ENCODE measurements around the gene COL24A1.

COL24A1 gene

DNA sequence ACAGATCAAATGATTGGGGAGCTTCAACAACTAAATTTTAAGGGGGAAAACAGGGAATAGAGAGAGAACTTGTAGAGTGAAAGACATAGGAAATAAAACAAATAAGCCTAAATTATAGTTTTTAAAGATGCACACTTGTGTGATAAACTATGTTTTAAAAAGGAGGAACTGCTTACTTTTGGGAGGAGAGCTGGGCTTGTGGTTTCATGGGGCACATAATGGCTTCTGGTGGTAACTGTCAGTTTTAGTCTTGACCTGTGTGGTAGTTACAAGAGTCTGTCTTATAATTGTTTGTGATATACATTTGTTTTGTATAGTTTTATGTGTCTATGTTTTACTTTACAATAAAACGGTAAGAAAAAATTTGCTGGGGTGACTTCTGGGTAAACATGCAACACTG lies 165.3 kb downstream of the COL24A1 start:
- Histone ChIP-seq H3K4ac (ENCODE audit: low read length) (no peak overlapping the region), H2BK5ac (ENCODE audit: low read length) (no peak overlapping the region), H3K14ac (ENCODE audit: low read length) (no peak overlapping the region), H3K18ac (ENCODE audit: low read length) (no peak overlapping the region), H3K4me1 (ENCODE audit: control insufficient read depth in 2 of 2, insufficient read depth in 1 of 2, low read depth in 1 of 2, low read length in 2 of 2) (no peaks in the 10 kb centered on the region), H2AFZ (ENCODE audit: low read length) (no peak overlapping the region), H3K27me3 (ENCODE audit: control insufficient read depth in 3 of 3, insufficient read depth in 3 of 3, low read depth in 1 of 3, low read length in 3 of 3) (no peaks in the 10 kb centered on the region), H3K27ac (replicated peaks; ENCODE audit: low read length) (no peak overlapping the region), H3K9ac (ENCODE audit: low read depth, low read length, poor library complexity) (no peak overlapping the region), H3K4me3 (ENCODE audit: low read length in 2 of 2) (no peak overlapping the region), H3K36me3 (replicated peaks in 1 of 2; ENCODE audit: control insufficient read depth in 2 of 2, insufficient read depth in 2 of 2, low read length in 2 of 2) (no peaks in the 10 kb centered on the region), H3K9me3 (replicated peaks in 1 of 2; ENCODE audit: control insufficient read depth in 2 of 2, insufficient read depth in 1 of 2, low read depth in 1 of 2, low read length in 2 of 2) (no peaks in the 10 kb centered on the region), H2BK15ac (ENCODE audit: low read length) (no peak overlapping the region), H2BK12ac (ENCODE audit: low read length) (no peak overlapping the region), H2AK5ac (ENCODE audit: low read depth, low read length) (no peak overlapping the region), H4K91ac (ENCODE audit: low read depth, low read length, poor library complexity) (no peak overlapping the region), H3K79me1 (ENCODE audit: low read depth, low read length) (no peaks in the 10 kb centered on the region), H3K23ac (ENCODE audit: low read depth, low read length, poor library complexity) (no peak overlapping the region), H4K8ac (ENCODE audit: low read depth, low read length) (no peak overlapping the region), H2BK120ac (ENCODE audit: low read depth, low read length) (no peak overlapping the region), H3K4me2 (ENCODE audit: insufficient read depth, low read length, poor library complexity, severe bottlenecking) (no peak overlapping the region)
- no CpG with 5 or more reads among the region's 1 CpG for WGBS, 2 donors (ENCODE audit: extremely low coverage in 2 of 2, insufficient read length in 2 of 2, insufficient replicate concordance in 1 of 2)
- DNase-seq (ENCODE audit: low spot score), result no peak

DNA sequence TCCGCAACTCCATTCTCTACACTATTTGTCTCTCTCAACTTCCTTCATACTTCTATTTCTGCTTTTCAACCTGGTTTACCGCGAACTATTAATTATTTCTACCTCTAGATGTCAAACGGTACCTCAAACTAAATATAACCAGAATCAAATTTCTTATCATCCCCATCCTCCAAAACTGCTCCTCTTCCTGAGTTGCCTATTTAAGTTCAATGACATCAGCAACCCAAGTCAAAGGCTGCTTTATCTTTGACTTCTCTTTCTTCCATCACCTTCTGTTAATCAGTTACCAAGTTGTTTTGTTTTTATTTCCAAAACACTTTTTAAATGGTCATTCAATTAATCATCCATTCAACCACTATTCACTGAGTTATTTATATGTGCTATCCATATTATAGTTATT lies 171.9 kb downstream of the COL24A1 start:
- Histone ChIP-seq H3K23ac (ENCODE audit: low read depth, low read length, poor library complexity) (no peak overlapping the region), H2BK15ac (ENCODE audit: low read length) (no peak overlapping the region), H3K4me1 (ENCODE audit: control insufficient read depth in 2 of 2, insufficient read depth in 1 of 2, low read depth in 1 of 2, low read length in 2 of 2) (no peaks in the 10 kb centered on the region), H2BK120ac (ENCODE audit: low read depth, low read length) (no peak overlapping the region), H4K8ac (ENCODE audit: low read depth, low read length) (no peak overlapping the region), H3K9ac (ENCODE audit: low read depth, low read length, poor library complexity) (no peak overlapping the region), H2BK12ac (ENCODE audit: low read length) (no peak overlapping the region), H2AK5ac (ENCODE audit: low read depth, low read length) (no peak overlapping the region), H3K4me2 (ENCODE audit: insufficient read depth, low read length, poor library complexity, severe bottlenecking) (no peak overlapping the region), H3K4ac (ENCODE audit: low read length) (no peak overlapping the region), H3K79me1 (ENCODE audit: low read depth, low read length) (no peaks in the 10 kb centered on the region), H2AFZ (ENCODE audit: low read length) (no peak overlapping the region), H2BK5ac (ENCODE audit: low read length) (no peak overlapping the region), H3K4me3 (ENCODE audit: low read length in 2 of 2) (no peak overlapping the region), H3K27me3 (ENCODE audit: control insufficient read depth in 3 of 3, insufficient read depth in 3 of 3, low read depth in 1 of 3, low read length in 3 of 3) (no peaks in the 10 kb centered on the region), H4K91ac (ENCODE audit: low read depth, low read length, poor library complexity) (no peak overlapping the region), H3K9me3 (replicated peaks in 1 of 2; ENCODE audit: control insufficient read depth in 2 of 2, insufficient read depth in 1 of 2, low read depth in 1 of 2, low read length in 2 of 2) (no peaks in the 10 kb centered on the region), H3K27ac (replicated peaks; ENCODE audit: low read length) (no peak overlapping the region), H3K18ac (ENCODE audit: low read length) (no peak overlapping the region), H3K14ac (ENCODE audit: low read length) (no peak overlapping the region), H3K36me3 (replicated peaks in 1 of 2; ENCODE audit: control insufficient read depth in 2 of 2, insufficient read depth in 2 of 2, low read length in 2 of 2) (no peaks in the 10 kb centered on the region)
- DNase-seq (ENCODE audit: low spot score), result no peak
- WGBS, 2 donors (ENCODE audit: extremely low coverage in 2 of 2, insufficient read length in 2 of 2, insufficient replicate concordance in 1 of 2), result no CpG with 5 or more reads among the region's 4 CpGs

DNA sequence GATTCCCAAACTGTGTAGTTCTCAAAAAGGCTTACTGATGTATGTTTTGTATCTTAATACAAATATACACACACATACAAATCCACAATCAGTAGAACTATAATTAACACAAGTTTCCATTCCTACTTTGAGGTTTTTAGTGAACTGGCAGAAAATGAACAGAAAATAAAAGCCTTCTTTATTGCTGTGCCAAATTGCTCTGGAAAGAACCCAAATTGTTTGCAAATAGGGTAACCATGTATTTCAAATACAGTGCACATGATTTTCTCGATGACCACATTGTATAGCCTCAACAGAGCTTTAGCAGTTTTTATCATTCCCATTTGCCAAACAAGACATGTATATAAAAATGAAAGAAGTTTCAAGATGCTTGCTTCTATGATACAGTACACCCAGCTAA lies 173.3 kb downstream of the COL24A1 start:
- no peak overlapping the region for H2AFZ ChIP-seq (ENCODE audit: low read length)
- H3K23ac ChIP-seq (ENCODE audit: low read depth, low read length, poor library complexity), result no peak overlapping the region
- no peaks in the 10 kb centered on the region for H3K36me3 ChIP-seq (replicated peaks in 1 of 2; ENCODE audit: control insufficient read depth in 2 of 2, insufficient read depth in 2 of 2, low read length in 2 of 2)
- no CpG with 5 or more reads among the region's 1 CpG for WGBS, 2 donors (ENCODE audit: extremely low coverage in 2 of 2, insufficient read length in 2 of 2, insufficient replicate concordance in 1 of 2)
- no peaks in the 10 kb centered on the region for H3K9me3 ChIP-seq (replicated peaks in 1 of 2; ENCODE audit: control insufficient read depth in 2 of 2, insufficient read depth in 1 of 2, low read depth in 1 of 2, low read length in 2 of 2)
- H4K91ac ChIP-seq (ENCODE audit: low read depth, low read length, poor library complexity), result no peak overlapping the region
- no peaks in the 10 kb centered on the region for H3K79me1 ChIP-seq (ENCODE audit: low read depth, low read length)
- no peak overlapping the region for H3K18ac ChIP-seq (ENCODE audit: low read length)
- no peak overlapping the region for H3K9ac ChIP-seq (ENCODE audit: low read depth, low read length, poor library complexity)
- H3K4ac ChIP-seq (ENCODE audit: low read length), result no peak overlapping the region
- no peak overlapping the region for H2BK5ac ChIP-seq (ENCODE audit: low read length)
- no peak overlapping the region for H2BK12ac ChIP-seq (ENCODE audit: low read length)
- no peak overlapping the region for H2AK5ac ChIP-seq (ENCODE audit: low read depth, low read length)
- no peak overlapping the region for H2BK120ac ChIP-seq (ENCODE audit: low read depth, low read length)
- H4K8ac ChIP-seq (ENCODE audit: low read depth, low read length), result no peak overlapping the region
- H3K4me2 ChIP-seq (ENCODE audit: insufficient read depth, low read length, poor library complexity, severe bottlenecking), result no peak overlapping the region
- no peak overlapping the region for H2BK15ac ChIP-seq (ENCODE audit: low read length)
- no peak for DNase-seq (ENCODE audit: low spot score)
- H3K4me1 ChIP-seq (ENCODE audit: control insufficient read depth in 2 of 2, insufficient read depth in 1 of 2, low read depth in 1 of 2, low read length in 2 of 2), result no peaks in the 10 kb centered on the region
- no peaks in the 10 kb centered on the region for H3K27me3 ChIP-seq (ENCODE audit: control insufficient read depth in 3 of 3, insufficient read depth in 3 of 3, low read depth in 1 of 3, low read length in 3 of 3)
- no peak overlapping the region for H3K4me3 ChIP-seq (ENCODE audit: low read length in 2 of 2)
- H3K14ac ChIP-seq (ENCODE audit: low read length), result no peak overlapping the region
- no peak overlapping the region for H3K27ac ChIP-seq (replicated peaks; ENCODE audit: low read length)

DNA sequence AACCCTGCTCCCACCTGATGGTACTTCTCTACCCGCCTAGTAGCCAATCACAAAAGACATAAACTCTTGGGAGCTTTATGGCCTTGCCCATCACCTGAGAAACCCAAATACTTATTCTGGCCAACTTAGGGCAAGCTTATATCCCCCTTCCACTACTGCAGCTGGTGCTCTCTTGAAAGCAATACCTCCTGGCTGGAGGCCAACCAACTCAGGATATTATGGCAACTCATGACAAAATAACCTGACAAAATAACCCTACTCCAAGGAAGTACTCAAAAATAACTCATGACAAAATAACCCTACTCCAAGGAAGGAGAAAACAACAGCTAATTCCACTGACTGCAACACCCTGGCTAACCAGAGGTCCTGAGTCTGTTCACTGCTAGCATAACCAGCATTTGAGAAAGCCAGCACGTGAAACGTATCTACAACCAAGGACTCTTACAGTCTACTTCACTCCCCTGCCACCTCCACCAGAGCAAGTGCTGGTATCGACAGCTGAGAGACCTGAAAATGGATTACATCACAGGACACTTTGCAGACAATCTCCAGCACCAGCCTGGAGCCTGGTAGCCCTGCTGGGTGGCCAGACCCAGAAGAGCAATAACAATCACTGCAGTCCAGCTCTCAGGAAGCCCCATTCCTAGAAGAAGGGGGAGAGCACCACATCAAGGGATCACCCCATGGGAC lies 179.9 kb downstream of the COL24A1 start:
- H2BK120ac ChIP-seq (ENCODE audit: low read depth, low read length), result no peak overlapping the region
- H3K27me3 ChIP-seq (ENCODE audit: control insufficient read depth in 3 of 3, insufficient read depth in 3 of 3, low read depth in 1 of 3, low read length in 3 of 3), result no peaks in the 10 kb centered on the region
- H4K8ac ChIP-seq (ENCODE audit: low read depth, low read length), result no peak overlapping the region
- H3K18ac ChIP-seq (ENCODE audit: low read length), result no peak overlapping the region
- no peaks in the 10 kb centered on the region for H3K79me1 ChIP-seq (ENCODE audit: low read depth, low read length)
- peak overlapping the region; percentile 21 for H3K14ac ChIP-seq (ENCODE audit: low read length)
- no peak overlapping the region for H3K9ac ChIP-seq (ENCODE audit: low read depth, low read length, poor library complexity)
- no peak overlapping the region for H3K23ac ChIP-seq (ENCODE audit: low read depth, low read length, poor library complexity)
- H4K91ac ChIP-seq (ENCODE audit: low read depth, low read length, poor library complexity), result no peak overlapping the region
- H3K4ac ChIP-seq (ENCODE audit: low read length), result no peak overlapping the region
- no peak overlapping the region for H2AFZ ChIP-seq (ENCODE audit: low read length)
- H3K9me3 ChIP-seq (replicated peaks in 1 of 2; ENCODE audit: control insufficient read depth in 2 of 2, insufficient read depth in 1 of 2, low read depth in 1 of 2, low read length in 2 of 2), result no peaks in the 10 kb centered on the region
- DNase-seq (ENCODE audit: low spot score), result no peak
- no peaks in the 10 kb centered on the region for H3K36me3 ChIP-seq (replicated peaks in 1 of 2; ENCODE audit: control insufficient read depth in 2 of 2, insufficient read depth in 2 of 2, low read length in 2 of 2)
- no peak overlapping the region for H2BK15ac ChIP-seq (ENCODE audit: low read length)
- H2BK12ac ChIP-seq (ENCODE audit: low read length), result no peak overlapping the region
- no peaks in the 10 kb centered on the region for H3K4me1 ChIP-seq (ENCODE audit: control insufficient read depth in 2 of 2, insufficient read depth in 1 of 2, low read depth in 1 of 2, low read length in 2 of 2)
- no peak overlapping the region for H2BK5ac ChIP-seq (ENCODE audit: low read length)
- no peak overlapping the region for H3K4me3 ChIP-seq (ENCODE audit: low read length in 2 of 2)
- H2AK5ac ChIP-seq (ENCODE audit: low read depth, low read length), result no peak overlapping the region
- H3K27ac ChIP-seq (replicated peaks; ENCODE audit: low read length), result no peak overlapping the region
- no peak overlapping the region for H3K4me2 ChIP-seq (ENCODE audit: insufficient read depth, low read length, poor library complexity, severe bottlenecking)
- WGBS, 2 donors (ENCODE audit: extremely low coverage in 2 of 2, insufficient read length in 2 of 2, insufficient replicate concordance in 1 of 2), result no CpG with 5 or more reads among the region's 4 CpGs
